A673 (cell line): Measurements from ENCODE around the gene TP53I3. TPM values are rescaled to one million over a fixed set of nuclear protein-coding genes. Genes with fewer than 3 reads are reported as not detected.
"Not testable (repeated sequence)": the region's sequence is repeated elsewhere in the genome, so short reads cannot be mapped to it uniquely, and the experiment has no call there.

Experiments used
- BruUV-seq: library from RNA; stranded (reverse); fragments of 400-500 nt; replicated peaks from 2 replicates; lab custom pipeline; 2021; lab: Mats Ljungman, UMichigan
- CTCF ChIA-PET: fragments of 300-600 bp; sonication (Branson Sonifier 250); formaldehyde crosslinking; loops from one replicate; lab custom pipeline; 2022; ENCODE audit warnings: antibody characterized with exemption; lab: Charles Lee
- POLR2A ChIA-PET: fragments of 300-600 bp; sonication (Branson Sonifier 250); formaldehyde crosslinking; loops from one replicate; lab custom pipeline; 2022; ENCODE audit warnings: antibody characterized with exemption; ENCODE audit not compliant: low non-redundant PET; lab: Charles Lee
- DNase-seq: peaks from one replicate; pipeline ENCODE4 v3.0.0-alpha.2; 2015; ENCODE audit warnings: low spot score
- H3K27ac ChIP-seq: fragments of 200-600 bp; sonication (generic); 2 replicates; pipeline ENCODE4 v1.5.1; 2016; ENCODE audit warnings: mixed run types, low read depth, mild to moderate bottlenecking, mixed read lengths, antibody characterized with exemption, low read length; ENCODE audit not compliant: poor library complexity, severe bottlenecking
- H3K27me3 ChIP-seq: fragments of 200-600 bp; sonication (generic); replicated peaks from 2 replicates; pipeline ENCODE4 v1.6.1; 2017; ENCODE audit warnings: mixed run types, low read depth, mild to moderate bottlenecking, mixed read lengths, antibody characterized with exemption, low read length; ENCODE audit not compliant: insufficient read depth, poor library complexity
- H3K36me3 ChIP-seq: fragments of 200-600 bp; sonication (generic); 2 replicates; pipeline ENCODE4 v1.6.1; 2016; ENCODE audit warnings: mixed run types, mild to moderate bottlenecking, mixed read lengths, antibody characterized with exemption, low read length; ENCODE audit not compliant: insufficient read depth, poor library complexity, severe bottlenecking
- H3K4me1 ChIP-seq: fragments of 200-600 bp; sonication (generic); 2 replicates; pipeline ENCODE4 v1.6.1; 2017; ENCODE audit warnings: mixed run types, mild to moderate bottlenecking, mixed read lengths, antibody characterized with exemption, low read length; ENCODE audit not compliant: insufficient read depth, poor library complexity, severe bottlenecking
- H3K4me3 ChIP-seq: fragments of 200-600 bp; sonication (generic); 2 replicates; pipeline ENCODE4 v1.5.1; 2016; ENCODE audit warnings: low read depth, mixed run types, mild to moderate bottlenecking, mixed read lengths, low read length; ENCODE audit not compliant: poor library complexity, severe bottlenecking
- H3K9me3 ChIP-seq: fragments of 200-600 bp; sonication (generic); 2 replicates; pipeline ENCODE4 v1.6.1; 2016; ENCODE audit warnings: mixed run types, low read depth, mild to moderate bottlenecking, mixed read lengths, antibody characterized with exemption, low read length; ENCODE audit not compliant: poor library complexity, severe bottlenecking
- EZH2 ChIP-seq: fragments of 200-600 bp; sonication (generic); IDR thresholded peaks from 2 replicates; pipeline ENCODE4 v1.6.1; 2017; ENCODE audit warnings: borderline replicate concordance, low read depth, mild to moderate bottlenecking, mixed read lengths, antibody characterized with exemption, low read length; ENCODE audit not compliant: poor library complexity, severe bottlenecking
- intact Hi-C: fragments of 100-400 bp; cut with micrococcal nuclease; formaldehyde crosslinking; loops from one replicate; pipeline ENCODE4 v1.10.0; 2022; ENCODE audit not compliant: unreplicated experiment
- total RNA-seq: library from RNA; stranded (reverse); gene quantifications from 2 replicates; pipeline ENCODE4 v1.2.3, GENCODE V29; 2021
- TF ChIP-seq, protein P1 (sequence below): fragments of 300-800, 200-600 bp; sonication (generic); conservative IDR thresholded peaks from 2 replicates; pipeline ENCODE4 v1.5.1; 2017; ENCODE audit warnings: low read depth, mild to moderate bottlenecking, antibody characterized with exemption, low read length, moderate library complexity, mixed read lengths

Gene TP53I3
- total RNA-seq, 1 experiment from 2014 or later = 2.8 TPM

DNA sequence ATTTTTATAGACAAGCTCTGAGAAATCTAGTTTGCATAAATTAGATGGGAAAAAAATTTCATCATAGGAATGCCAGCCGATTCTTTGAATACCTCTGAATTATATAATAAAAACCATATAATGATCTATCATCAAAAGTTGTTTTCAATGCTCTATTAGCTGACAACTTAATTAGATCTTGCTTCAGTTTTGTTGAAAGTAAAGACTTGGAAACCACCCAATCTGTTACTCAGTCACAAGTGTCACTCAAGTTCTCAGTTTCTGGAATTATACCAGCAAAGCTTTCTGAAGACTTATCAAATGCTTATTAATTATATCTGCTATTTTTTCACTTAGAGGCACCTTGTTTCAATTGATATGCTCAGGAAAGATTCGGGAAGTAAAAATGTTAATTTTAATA lies 17.4 kb upstream of the TP53I3 start:
- no TSS peak for BruUV-seq
- TF ChIP-seq, protein P1, sequence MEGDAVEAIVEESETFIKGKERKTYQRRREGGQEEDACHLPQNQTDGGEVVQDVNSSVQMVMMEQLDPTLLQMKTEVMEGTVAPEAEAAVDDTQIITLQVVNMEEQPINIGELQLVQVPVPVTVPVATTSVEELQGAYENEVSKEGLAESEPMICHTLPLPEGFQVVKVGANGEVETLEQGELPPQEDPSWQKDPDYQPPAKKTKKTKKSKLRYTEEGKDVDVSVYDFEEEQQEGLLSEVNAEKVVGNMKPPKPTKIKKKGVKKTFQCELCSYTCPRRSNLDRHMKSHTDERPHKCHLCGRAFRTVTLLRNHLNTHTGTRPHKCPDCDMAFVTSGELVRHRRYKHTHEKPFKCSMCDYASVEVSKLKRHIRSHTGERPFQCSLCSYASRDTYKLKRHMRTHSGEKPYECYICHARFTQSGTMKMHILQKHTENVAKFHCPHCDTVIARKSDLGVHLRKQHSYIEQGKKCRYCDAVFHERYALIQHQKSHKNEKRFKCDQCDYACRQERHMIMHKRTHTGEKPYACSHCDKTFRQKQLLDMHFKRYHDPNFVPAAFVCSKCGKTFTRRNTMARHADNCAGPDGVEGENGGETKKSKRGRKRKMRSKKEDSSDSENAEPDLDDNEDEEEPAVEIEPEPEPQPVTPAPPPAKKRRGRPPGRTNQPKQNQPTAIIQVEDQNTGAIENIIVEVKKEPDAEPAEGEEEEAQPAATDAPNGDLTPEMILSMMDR = no peak
- TF ChIP-seq EZH2 = no peak
- intact Hi-C loops = no loop called here
- H3K4me1 ChIP-seq = no peaks in the 10 kb centered on the region
- H3K9me3 ChIP-seq = no peaks in the 10 kb centered on the region
- no peaks in the 10 kb centered on the region for H3K27me3 ChIP-seq
- H3K4me3 ChIP-seq = no peak overlapping the region
- ChIA-PET POLR2A (no interaction called here), CTCF (no interaction called here)
- H3K27ac ChIP-seq = no peak overlapping the region
- DNase-seq = peak; percentile 1
- no peaks in the 10 kb centered on the region for H3K36me3 ChIP-seq

- H3K9me3 ChIP-seq, H3K36me3 ChIP-seq, intact Hi-C loops, H3K27ac ChIP-seq, H3K27me3 ChIP-seq, CTCF ChIA-PET, DNase-seq, POLR2A ChIA-PET, H3K4me3 ChIP-seq, BruUV-seq, H3K4me1 ChIP-seq: not testable (repeated sequence)
These were observed 16.1 kb upstream of the TP53I3 start for GRCh38 chr2:24100732-24101131.

DNA sequence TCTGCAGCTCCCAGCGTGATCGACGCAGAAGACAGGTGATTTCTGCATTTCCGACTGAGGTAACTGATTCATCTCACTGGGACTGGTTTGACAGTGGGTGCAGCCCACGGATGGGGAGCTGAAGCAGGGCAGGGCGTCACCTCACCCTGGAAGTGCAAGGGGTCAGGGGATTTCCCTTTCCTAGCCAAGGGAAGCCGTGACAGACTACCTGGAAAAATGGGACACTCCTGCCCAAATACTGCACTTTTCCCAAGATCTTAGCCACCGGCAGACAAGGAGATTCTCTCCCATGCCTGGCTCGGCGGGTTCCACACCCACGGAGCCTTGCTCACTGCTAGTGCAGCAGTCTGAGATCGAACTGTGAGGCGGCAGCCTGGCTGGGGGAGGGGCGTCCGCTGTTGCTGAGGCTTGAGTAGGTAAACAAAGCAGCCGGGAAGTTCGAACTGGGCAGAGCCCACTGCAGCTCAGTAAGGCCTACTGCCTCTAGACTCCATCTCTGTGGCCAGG lies 10.6 kb upstream of the TP53I3 start:
- H3K27ac ChIP-seq, intact Hi-C loops, H3K4me1 ChIP-seq, H3K9me3 ChIP-seq, H3K36me3 ChIP-seq, CTCF ChIA-PET, POLR2A ChIA-PET, H3K4me3 ChIP-seq, H3K27me3 ChIP-seq, BruUV-seq, DNase-seq: not testable (repeated sequence)

GRCh38 chr2:24093270-24093669 lies 8.6 kb upstream of the TP53I3 start:
- H3K36me3 ChIP-seq, H3K27me3 ChIP-seq, H3K4me1 ChIP-seq, BruUV-seq, H3K9me3 ChIP-seq, intact Hi-C loops, DNase-seq, POLR2A ChIA-PET, H3K4me3 ChIP-seq, CTCF ChIA-PET, H3K27ac ChIP-seq: not testable (repeated sequence)
